Measurements from ENCODE around the gene ASIC1. TPM values are rescaled to one million over a fixed set of nuclear protein-coding genes. Genes with fewer than 3 reads are reported as not detected.

ASIC1 gene
- total and polyA plus RNA-seq, 2 of the 13 experiments (the other 11 are each of a cell fraction or from before 2014, with no cell fraction given) = 0.44 to 1.5 TPM

GRCh38 chr12:50082644-50083043 is 25.2 kb downstream of the ASIC1 start (continued):
- no peak for TF ChIP-seq TFDP2 (CRISPR knock-in tag; IDR thresholded peaks at IDR 0.05)
- TF ChIP-seq, protein P1, sequence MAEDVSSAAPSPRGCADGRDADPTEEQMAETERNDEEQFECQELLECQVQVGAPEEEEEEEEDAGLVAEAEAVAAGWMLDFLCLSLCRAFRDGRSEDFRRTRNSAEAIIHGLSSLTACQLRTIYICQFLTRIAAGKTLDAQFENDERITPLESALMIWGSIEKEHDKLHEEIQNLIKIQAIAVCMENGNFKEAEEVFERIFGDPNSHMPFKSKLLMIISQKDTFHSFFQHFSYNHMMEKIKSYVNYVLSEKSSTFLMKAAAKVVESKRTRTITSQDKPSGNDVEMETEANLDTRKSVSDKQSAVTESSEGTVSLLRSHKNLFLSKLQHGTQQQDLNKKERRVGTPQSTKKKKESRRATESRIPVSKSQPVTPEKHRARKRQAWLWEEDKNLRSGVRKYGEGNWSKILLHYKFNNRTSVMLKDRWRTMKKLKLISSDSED (CRISPR knock-in tag; IDR thresholded peaks at IDR 0.05) = no peak
- TF ChIP-seq, protein P2, sequence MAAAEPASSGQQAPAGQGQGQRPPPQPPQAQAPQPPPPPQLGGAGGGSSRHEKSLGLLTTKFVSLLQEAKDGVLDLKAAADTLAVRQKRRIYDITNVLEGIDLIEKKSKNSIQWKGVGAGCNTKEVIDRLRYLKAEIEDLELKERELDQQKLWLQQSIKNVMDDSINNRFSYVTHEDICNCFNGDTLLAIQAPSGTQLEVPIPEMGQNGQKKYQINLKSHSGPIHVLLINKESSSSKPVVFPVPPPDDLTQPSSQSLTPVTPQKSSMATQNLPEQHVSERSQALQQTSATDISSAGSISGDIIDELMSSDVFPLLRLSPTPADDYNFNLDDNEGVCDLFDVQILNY (CRISPR knock-in tag; conservative IDR thresholded peaks at IDR 0.05) = no peak
- no peak for TF ChIP-seq ZNF790 (CRISPR knock-in tag; IDR thresholded peaks at IDR 0.05; ENCODE audit: borderline replicate concordance)
- TF ChIP-seq, protein P3, sequence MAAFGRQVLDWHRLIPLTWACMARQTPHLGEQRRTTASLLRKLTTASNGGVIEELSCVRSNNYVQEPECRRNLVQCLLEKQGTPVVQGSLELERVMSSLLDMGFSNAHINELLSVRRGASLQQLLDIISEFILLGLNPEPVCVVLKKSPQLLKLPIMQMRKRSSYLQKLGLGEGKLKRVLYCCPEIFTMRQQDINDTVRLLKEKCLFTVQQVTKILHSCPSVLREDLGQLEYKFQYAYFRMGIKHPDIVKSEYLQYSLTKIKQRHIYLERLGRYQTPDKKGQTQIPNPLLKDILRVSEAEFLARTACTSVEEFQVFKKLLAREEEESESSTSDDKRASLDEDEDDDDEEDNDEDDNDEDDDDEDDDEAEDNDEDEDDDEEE (CRISPR knock-in tag; IDR thresholded peaks at IDR 0.05) = 0 out of 2 replicates have a peak, but pooled peaks have one; percentile 29
- TF ChIP-seq TMF1 (CRISPR knock-in tag; IDR thresholded peaks at IDR 0.05; ENCODE audit: low read depth) = no peak
- no peak for TF ChIP-seq MED13 (CRISPR knock-in tag; IDR thresholded peaks at IDR 0.05)
- no peak for TF ChIP-seq ZNF446 (CRISPR knock-in tag; IDR thresholded peaks at IDR 0.05)
- 0 out of 2 replicates have a peak, but pooled peaks have one; percentile 22 for TF ChIP-seq PPARG (CRISPR knock-in tag; conservative IDR thresholded peaks at IDR 0.05)
- TF ChIP-seq ATF4 (CRISPR knock-in tag; IDR thresholded peaks at IDR 0.05) = 0 out of 4 replicates have a peak, but pooled peaks of 1 of the 2 experiments have one; percentile 24
- TF ChIP-seq, protein P4, sequence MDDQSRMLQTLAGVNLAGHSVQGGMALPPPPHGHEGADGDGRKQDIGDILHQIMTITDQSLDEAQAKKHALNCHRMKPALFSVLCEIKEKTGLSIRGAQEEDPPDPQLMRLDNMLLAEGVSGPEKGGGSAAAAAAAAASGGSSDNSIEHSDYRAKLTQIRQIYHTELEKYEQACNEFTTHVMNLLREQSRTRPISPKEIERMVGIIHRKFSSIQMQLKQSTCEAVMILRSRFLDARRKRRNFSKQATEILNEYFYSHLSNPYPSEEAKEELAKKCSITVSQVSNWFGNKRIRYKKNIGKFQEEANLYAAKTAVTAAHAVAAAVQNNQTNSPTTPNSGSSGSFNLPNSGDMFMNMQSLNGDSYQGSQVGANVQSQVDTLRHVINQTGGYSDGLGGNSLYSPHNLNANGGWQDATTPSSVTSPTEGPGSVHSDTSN (CRISPR knock-in tag; IDR thresholded peaks at IDR 0.05; ENCODE audit: borderline replicate concordance) = no peak
- TF ChIP-seq FOXA1 (IDR thresholded peaks at IDR 0.05) = no peak
- TF ChIP-seq FOXA1 (CRISPR knock-in tag; IDR thresholded peaks at IDR 0.05) = peak; percentile 90
- TF ChIP-seq ZNF703 (CRISPR knock-in tag; IDR thresholded peaks at IDR 0.05; ENCODE audit: borderline replicate concordance) = no peak
- no peak for TF ChIP-seq TCF7L2 (IDR thresholded peaks at IDR 0.05; ENCODE audit: low read depth, low read length)
- TF ChIP-seq MAX (IDR thresholded peaks at IDR 0.05) = peak; percentile 83
- TF ChIP-seq, protein P5, sequence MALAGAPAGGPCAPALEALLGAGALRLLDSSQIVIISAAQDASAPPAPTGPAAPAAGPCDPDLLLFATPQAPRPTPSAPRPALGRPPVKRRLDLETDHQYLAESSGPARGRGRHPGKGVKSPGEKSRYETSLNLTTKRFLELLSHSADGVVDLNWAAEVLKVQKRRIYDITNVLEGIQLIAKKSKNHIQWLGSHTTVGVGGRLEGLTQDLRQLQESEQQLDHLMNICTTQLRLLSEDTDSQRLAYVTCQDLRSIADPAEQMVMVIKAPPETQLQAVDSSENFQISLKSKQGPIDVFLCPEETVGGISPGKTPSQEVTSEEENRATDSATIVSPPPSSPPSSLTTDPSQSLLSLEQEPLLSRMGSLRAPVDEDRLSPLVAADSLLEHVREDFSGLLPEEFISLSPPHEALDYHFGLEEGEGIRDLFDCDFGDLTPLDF (CRISPR knock-in tag; IDR thresholded peaks at IDR 0.05) = no peak
- TF ChIP-seq, protein P6, sequence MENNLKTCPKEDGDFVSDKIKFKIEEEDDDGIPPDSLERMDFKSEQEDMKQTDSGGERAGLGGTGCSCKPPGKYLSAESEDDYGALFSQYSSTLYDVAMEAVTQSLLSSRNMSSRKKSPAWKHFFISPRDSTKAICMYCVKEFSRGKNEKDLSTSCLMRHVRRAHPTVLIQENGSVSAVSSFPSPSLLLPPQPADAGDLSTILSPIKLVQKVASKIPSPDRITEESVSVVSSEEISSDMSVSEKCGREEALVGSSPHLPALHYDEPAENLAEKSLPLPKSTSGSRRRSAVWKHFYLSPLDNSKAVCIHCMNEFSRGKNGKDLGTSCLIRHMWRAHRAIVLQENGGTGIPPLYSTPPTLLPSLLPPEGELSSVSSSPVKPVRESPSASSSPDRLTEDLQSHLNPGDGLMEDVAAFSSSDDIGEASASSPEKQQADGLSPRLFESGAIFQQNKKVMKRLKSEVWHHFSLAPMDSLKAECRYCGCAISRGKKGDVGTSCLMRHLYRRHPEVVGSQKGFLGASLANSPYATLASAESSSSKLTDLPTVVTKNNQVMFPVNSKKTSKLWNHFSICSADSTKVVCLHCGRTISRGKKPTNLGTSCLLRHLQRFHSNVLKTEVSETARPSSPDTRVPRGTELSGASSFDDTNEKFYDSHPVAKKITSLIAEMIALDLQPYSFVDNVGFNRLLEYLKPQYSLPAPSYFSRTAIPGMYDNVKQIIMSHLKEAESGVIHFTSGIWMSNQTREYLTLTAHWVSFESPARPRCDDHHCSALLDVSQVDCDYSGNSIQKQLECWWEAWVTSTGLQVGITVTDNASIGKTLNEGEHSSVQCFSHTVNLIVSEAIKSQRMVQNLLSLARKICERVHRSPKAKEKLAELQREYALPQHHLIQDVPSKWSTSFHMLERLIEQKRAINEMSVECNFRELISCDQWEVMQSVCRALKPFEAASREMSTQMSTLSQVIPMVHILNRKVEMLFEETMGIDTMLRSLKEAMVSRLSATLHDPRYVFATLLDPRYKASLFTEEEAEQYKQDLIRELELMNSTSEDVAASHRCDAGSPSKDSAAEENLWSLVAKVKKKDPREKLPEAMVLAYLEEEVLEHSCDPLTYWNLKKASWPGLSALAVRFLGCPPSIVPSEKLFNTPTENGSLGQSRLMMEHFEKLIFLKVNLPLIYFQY (CRISPR knock-in tag; IDR thresholded peaks at IDR 0.05; ENCODE audit: borderline replicate concordance) = no peak; the same call in 1 of the 2 replicates

Data from HepG2 (cell line).